OCI-LY3 (cell line): ENCODE data around the gene SMAD5.

Experiments used
- EZH2phosphoT487 ChIP-seq: fragments of 200-600 bp; shearing (Covaris generic); IDR thresholded peaks from 2 replicates; pipeline ENCODE4 v1.6.1; 2018; ENCODE audit warnings: antibody characterized with exemption, mixed run types, low read depth
- TF ChIP-seq, protein P1 (sequence below): fragments of 200-600, 300-600 bp; sonication (generic); IDR thresholded peaks from 2 replicates; pipeline ENCODE4 v1.5.1; 2014; ENCODE audit warnings: antibody characterized with exemption, low read length, low read depth

GRCh38 chr5:136099870-136100269 lies 32.8 kb upstream of the SMAD5 start:
- TF ChIP-seq, protein P1, sequence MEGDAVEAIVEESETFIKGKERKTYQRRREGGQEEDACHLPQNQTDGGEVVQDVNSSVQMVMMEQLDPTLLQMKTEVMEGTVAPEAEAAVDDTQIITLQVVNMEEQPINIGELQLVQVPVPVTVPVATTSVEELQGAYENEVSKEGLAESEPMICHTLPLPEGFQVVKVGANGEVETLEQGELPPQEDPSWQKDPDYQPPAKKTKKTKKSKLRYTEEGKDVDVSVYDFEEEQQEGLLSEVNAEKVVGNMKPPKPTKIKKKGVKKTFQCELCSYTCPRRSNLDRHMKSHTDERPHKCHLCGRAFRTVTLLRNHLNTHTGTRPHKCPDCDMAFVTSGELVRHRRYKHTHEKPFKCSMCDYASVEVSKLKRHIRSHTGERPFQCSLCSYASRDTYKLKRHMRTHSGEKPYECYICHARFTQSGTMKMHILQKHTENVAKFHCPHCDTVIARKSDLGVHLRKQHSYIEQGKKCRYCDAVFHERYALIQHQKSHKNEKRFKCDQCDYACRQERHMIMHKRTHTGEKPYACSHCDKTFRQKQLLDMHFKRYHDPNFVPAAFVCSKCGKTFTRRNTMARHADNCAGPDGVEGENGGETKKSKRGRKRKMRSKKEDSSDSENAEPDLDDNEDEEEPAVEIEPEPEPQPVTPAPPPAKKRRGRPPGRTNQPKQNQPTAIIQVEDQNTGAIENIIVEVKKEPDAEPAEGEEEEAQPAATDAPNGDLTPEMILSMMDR = no peak
- no peak for TF ChIP-seq EZH2phosphoT487
